Measurements from ENCODE around the gene RGS19.
A peak's percentile ranks its signal among the peaks of the same experiment; 100 is the strongest.
"Not testable (repeated sequence)": the region's sequence is repeated elsewhere in the genome, so short reads cannot be mapped to it uniquely, and the experiment has no call there.

RGS19 gene

DNA sequence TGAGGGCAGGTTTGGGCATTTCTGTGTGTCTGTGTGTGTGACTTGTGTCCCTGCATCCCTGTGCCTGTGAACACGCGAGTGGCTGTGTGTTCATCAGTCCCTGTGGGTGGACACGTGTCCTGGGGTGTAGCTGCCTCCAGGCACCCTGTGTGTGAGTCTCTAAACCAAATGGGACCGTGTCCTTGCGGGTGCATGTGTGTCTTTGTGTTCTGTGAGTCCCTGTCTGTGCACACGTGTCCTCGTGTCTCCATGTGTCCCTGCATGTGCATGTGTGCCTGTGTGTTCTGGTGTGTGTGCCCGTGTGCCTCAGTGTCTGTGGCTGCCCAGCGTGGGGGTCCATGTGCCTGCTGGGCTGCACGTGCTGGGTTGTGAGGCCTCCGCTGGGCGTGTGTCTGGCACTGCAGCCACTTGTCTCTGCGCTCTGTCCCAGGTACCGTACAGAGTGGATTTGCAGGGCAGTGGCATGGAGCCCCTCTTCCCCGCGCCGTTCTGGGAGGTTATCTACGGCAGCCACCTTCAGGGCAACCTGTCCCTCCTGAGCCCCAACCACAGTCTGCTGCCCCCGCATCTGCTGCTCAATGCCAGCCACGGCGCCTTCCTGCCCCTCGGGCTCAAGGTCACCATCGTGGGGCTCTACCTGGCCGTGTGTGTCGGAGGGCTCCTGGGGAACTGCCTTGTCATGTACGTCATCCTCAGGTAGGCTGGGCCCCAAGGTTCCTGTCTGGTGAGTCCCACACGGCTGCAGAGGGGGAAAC, 13.1 kb upstream of the RGS19 start:
- peak; percentile 21 for DNase-seq

DNA sequence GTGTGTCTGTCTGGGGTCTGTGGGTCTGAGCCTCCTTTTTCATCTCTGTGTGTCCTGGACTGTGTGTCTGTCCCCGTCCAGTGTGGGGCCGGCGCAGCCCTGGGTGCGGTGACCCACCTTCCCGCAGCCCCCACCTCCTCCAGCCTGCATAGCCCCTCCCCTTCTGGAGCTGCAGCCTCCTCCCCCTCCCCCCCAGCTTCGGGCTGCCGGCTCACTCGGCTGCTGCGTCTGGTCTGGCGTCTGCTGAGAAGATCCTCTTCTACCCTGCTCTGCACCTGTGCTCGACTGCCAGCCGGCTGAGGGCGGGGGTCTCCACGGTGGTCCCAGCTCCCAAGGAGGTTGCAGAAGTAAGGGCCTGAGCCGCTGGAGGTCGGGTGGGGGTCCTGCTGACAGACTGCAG, 12.5 kb upstream of the RGS19 start:
- DNase-seq = peak; percentile 58

DNA sequence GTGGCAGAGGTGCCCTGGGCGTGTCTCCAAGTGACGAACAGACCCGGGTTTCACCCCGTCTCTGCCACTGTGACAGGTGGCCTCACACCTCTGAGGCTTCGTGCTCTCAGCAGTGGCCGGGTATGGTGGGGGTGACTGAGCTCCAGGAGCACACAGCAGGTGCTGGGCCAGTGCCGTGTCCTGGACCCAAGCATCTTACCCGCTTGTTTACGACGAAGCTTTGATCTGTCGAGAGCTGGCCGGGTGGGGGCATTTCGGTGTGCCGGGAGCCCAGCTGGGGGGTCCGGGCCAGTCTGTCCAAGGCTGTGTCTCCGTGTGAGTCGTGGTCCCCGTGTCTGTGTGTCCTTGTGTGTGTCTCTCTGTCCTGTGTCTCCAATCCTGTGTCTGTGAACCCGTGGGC, 12.0 kb upstream of the RGS19 start:
- DNase-seq = no peak

DNA sequence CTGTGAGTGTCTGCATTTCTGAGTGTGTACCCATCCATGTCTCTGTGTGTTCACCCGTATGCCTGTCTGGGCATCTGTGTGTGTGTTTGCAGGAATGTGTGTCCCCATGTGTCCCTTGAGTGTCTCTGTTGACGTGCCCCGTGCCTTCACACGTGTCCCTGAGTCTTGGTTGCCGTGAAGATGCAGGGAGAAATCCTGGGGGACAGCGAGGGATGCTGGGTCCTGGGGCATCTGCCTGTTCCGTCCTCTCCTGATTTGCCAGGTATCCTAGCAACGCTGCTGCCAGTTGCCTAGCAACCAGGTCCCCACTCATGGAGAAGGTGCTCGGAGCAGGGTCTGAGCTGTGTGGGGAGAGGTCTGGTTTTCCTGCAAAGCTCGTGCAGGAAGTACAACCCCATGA, 10.8 kb upstream of the RGS19 start:
- DNase-seq = peak; percentile 27

DNA sequence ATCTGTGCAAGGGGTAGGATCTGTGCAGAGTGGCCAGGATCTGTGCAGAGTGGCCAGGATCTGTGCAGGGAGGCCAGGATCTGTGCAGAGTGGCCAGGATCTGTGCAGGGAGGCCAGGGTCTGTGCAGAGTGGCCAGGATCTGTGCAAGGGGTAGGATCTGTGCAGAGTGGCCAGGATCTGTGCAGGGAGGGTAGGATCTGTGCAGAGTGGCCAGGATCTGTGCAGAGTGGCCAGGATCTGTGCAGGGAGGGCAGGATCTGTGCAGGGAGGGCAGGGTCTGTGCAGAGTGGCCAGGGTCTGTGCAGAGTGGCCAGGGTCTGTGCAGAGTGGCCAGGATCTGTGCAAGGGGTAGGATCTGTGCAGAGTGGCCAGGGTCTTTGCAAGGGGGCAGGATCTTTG, 9.3 kb upstream of the RGS19 start:
- not testable (repeated sequence) for DNase-seq

DNA sequence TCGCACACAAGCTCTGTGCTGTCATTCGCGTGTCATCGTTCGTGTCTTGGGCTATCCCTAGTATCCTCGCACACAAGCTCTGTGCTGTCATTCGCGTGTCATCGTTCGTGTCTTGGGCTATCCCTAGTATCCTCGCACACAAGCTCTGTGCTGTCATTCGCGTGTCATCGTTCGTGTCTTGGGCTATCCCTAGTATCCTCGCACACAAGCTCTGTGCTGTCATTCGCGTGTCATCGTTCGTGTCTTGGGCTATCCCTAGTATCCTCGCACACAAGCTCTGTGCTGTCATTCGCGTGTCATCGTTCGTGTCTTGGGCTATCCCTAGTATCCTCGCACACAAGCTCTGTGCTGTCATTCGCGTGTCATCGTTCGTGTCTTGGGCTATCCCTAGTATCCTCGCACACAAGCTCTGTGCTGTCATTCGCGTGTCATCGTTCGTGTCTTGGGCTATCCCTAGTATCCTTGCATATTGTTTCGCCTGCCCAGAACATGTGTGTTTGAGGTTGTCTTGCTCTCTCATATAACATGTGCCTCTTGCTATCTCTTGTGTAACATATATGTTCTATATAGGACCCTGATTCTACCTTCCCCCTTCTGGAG, 8.0 kb upstream of the RGS19 start:
- not testable (repeated sequence) for DNase-seq

DNA sequence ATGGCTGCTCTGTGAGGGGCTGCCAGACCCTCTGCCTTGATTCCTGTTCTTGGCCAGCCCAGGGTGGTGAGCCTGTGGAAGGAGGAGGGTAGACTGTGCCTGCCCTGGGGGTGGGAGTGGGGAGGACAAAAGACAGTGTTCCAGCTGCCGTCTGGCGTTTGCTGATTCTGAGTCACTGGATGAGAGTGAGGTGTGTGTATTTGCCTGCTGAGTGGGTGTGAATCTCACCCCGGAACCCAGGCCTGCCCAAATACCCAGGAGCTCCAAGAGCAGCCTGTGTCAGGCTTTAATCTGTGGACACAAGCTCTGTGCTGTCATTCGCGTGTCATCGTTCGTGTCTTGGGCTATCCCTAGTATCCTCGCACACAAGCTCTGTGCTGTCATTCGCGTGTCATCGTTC, 7.5 kb upstream of the RGS19 start:
- no peak for DNase-seq

DNA sequence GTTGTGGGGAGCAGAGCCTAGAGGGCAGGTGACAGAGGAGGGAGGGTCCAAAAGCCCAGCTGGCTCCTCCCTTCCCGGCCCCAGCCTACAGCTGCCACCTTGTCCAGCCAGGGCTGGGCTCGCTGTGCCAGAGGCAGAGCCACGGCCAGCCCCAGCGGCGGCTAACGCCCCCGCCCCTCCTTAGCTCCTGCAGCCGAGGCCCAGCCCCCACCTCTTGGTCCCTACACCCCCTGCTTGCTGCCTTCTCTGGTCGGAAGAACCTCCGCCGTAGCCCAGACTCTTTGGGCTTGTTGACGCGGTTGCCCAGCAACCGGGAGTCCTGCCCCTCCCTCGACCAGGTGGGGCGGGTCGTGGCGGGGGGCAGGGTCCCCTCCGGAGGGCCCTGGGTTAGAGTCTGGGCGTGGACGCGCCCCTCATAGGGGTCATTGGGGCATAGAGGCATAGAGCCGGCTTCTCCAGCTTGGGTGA, 5.4 kb upstream of the RGS19 start:
- peak; percentile 63 for DNase-seq

DNA sequence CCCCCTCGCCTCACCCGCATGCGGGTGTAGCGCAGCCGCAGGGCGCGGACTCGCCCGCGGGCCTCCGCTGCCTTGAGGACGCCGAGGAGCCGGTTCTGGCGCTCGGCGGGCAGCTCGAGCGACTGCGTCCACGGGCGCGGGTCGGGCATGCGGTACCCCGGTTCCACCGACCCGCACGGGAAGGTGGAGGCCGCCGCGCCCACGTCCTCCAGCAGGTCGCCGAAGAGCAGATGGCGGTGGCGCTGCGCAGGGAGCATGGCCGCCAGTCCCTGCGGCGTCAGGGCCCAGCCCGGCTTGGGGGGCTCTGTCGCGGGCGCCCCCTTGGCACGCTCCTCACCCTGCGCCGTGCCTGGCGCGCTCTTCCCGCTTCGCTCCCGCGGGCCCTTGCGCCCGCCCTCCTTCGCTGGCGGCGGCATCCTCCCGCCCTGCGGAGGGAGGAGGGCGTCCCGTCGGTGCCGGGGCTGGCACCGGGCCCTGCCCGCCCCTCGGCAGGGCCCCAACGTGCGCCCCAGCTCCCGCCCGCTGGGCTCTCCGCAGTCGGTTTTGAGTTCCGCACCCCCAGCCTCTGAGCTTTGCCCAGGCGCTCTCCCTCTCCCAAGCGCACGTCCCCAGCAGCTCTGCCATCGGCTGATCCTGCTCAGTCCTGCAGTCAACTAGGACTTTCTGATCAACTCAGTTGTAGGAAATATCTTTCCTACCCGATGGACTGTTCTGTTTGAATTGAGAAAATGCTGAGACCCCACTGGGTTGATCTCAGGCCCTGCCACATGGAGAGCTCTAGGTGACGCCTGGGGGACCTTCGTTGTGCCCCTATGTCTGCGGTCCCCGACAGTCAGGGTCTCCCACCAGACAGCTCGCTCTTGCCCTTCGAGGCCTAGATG, 4.7 kb upstream of the RGS19 start, which contains the start of gene LKAAEAR1:
Gene LKAAEAR1, minus strand, starts transcription at position 595 of the 881 bp plus-strand sequence. Its CDS starts 179 bp downstream, at position 416.
- peak; percentile 51 for DNase-seq

DNA sequence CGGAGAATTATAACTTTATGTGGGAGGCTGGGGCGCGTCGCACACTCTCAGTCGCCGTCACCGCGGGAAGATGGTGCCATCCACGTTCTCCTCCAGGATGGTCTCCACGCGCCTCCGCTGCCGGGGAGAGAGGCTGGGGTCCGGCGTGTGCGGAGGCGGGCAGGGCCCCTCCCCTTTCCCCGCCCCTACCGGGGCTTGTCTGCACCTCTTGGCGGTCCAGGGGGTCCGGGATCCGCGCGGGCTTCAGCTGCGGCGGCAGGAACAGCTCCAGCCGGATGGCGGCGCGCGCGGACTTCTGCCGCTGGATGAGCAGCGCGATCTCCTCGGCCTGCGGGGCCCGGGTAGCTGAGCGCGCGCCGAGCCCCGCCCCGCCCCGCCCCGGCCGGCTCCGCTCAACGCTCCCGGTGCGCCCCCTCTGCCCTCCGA, 4.1 kb upstream of the RGS19 start:
- DNase-seq = peak; percentile 89

DNA sequence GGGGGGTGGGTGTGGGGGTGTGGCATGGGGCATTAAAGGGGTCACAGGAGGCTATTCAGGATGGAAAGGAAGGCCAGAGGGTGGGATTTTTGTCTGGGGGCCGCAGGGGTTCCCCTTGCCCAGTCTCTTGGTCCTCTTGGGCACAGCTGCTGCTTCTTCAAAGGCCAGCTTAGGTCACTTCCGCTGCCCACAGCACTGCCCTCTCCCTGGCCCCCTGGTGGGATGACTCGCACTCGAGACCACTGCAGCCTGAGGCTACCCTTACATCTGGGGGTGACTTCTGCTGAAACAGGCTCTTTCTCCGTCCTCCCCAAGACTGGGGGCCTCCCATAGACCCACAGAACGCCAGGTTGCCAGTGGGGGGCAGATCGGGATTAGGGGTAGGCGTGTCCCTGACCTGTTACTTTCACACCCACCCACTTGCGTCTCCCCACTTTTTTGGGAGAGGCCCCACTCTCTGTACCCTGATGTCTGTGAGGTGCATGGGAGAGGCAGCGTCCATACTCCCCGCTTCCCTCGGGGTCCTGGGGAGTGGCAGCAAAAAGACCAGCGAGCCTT, 3.6 kb upstream of the RGS19 start:
- peak; percentile 30 for DNase-seq

DNA sequence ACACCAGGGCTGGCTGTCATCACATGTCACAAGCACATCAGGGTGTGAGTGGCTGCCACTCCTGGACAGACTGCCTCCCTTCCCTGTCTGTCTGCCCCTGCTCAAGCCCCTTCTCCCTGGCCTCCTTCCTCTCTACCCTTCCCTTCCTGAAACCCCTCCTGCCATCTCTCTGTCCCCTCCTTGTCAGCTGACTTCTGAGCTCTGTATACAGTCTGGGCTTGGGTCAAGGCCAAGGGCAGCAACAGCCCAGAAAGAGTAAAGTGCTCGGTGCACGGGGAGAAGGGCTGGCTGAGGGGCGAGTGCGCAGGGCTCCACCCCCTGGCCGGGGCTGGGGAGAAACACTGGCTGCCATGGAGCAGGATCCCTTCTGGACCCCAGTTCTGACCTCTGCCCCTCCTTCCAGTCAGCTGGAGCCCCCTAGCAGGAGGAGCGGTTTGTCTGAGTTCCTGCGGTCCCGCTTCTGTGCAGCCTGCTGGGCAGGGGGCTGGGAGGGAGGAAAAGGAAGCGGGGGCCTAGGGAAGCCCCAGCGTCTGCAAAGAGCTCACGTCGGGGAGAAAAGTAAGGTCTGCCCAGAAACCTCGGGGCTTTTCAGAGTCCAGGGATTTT, 2.9 kb upstream of the RGS19 start:
- no peak for DNase-seq

DNA sequence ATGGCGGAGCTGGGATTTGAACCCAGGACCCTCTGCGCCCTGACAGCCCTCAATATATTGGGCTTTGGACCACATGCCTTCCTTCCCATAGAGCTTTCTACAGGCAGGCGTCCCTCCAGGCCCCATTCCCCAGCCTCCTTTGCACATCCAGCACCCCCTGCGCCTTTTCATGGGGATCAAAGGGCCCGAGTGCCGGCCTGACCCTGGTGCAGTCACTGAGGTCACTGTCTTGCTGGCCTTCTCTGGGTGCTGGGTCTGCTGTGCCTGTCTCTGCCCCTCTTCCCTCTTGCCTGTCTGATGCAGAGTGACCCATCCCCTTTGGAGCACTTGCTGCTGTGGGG, 2.3 kb upstream of the RGS19 start:
- no peak for DNase-seq

DNA sequence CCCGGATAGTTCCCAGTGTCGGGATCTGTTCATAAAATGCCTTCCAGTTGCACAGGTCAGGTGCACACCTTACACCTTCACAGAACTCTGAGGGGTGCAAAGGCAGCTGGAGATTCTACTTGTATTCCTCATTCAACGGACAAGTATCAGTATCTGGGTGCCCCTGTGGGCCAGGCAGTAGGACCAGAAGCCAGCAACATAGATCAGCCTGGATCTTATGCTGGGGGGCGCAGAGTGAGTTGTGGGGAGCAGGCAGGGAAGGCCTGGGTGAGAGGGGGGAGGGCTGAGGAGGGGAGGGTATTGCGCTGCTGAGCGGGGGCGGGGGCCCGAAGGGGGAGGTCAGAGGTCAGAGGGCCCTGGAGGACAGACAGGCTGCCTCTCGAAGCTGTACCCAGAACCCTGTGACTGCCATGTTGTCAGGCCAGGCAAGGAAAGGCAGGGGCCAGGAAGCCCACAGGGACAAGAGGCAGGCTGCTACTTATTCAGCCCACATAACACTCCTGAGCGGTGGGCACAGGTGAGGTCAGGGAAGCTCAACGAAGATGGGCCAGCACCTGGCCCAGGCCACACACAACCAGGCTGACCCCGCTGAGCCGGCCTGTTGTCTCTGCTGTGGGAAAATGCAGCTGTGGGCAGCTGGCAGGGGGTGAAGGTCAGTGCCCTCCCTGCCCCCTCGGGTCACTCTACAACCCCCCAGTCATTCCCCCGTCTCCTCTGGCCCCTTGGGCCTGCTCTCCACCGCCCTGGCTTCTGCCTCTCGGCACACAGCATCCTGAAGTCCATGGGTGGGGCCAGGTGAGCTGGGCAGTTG, 1.7 kb upstream of the RGS19 start:
- DNase-seq = no peak

DNA sequence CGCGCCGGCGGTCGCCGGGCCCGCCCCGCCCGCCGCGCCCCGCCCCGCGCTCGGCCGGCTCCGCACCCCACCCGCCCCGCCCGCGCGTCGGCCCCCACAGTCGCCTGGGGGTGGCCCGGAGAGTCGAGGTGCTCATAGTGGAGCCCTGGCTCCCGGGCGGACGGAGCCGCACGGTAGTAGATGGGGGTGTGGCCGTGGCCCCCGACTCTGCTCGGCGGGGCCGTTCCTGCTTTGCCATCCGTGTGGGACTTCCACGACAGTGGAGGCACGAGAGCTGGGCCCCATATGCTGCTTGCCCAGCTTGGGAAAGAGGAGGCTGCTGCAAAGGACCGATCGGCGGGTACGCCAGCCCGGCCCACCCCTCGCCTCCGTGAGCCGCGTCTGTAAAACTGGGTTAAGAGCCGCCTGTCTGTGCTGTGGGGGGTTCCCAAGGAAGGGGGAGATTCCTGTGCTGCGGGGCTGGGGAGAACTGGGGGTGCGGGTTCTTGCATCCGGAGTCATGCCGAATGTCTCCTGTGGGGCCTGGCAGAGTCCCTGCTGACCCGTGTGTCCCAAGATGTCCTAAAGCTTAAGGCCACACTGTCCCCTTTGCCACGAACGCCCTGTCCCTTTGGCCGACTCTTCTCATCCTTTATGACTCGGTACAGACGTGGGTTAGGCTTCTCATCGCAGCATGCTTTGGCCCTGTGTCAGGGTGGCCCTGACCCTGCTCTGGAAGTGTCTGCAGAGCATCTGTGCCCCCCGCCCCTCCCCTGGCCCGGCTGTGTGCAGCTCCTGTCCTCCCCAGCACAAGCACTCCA, 895 bp upstream of the RGS19 start, which contains the start of gene OPRL1:
Gene OPRL1, plus strand, starts transcription at position 70 of the 800 bp plus-strand sequence. CDS start 12,639 bp downstream, outside the sequence.
- no peak for DNase-seq

DNA sequence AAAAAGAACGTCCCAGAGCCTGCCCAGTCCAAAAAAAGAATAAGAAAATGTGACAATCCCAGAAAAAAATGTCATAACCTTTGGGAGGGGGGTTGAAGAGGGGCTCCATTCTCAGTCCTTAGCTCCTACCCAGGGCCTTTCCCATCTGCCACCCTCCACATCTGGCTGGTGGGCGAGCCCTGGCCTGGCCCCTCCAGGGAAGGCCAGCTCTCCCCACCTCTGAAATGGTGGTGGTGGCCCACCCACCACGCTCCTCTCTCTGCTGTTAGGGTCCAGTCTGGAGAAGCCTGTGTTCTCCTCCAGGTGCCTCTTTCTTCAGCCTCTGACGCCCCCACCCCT, 415 bp downstream of the RGS19 start:
- no peak for DNase-seq

DNA sequence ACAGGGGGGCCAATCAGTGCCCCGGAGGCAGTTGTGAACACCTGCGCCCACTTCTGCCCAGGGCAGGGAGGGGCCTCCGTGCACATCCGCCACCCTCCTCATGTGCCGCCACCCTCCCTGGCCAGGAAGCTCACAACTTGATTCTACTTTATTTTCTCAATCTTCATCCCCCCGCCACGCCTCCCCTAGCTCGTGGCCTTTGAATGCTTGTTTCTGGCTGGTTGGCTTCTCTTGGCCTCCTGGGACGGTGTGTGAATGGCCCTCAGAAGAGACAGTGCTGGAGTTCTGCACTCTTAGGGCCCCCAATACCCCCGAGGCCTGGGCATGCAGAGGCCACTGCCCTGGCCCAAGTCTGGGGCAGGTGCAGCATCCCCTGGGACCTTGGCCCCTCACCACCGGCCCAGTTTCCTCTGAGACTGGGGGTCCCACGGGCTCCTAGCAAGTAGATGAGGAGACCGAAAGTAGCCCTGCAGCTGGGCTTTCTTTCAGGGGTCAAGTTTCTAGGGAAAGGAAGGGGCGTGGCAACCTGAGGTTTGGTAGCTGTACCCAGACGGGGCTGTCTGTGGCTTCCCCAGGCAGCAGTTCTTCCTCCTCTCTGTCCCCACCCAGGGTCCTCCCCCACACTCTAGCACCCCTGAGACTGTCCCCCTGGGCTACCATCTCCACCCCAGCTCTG, 1.3 kb downstream of the RGS19 start:
- DNase-seq = no peak

DNA sequence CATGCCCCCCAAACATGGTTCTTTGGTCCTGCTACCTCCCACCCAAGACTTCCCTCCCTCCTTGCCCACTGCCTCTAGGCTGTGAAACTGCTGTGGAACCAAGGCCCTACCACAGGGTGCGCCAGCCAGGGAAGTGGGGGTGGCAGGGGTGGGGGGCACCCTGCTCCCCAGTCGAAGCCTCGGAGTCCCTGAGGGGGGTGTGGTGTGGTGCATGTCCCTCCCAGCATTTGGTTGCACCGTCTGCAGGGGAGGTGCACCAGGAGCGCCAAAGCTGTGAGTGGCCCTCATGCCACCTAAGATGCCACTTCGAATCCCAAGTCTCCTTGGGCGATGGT, 1.8 kb downstream of the RGS19 start:
- no peak for DNase-seq

DNA sequence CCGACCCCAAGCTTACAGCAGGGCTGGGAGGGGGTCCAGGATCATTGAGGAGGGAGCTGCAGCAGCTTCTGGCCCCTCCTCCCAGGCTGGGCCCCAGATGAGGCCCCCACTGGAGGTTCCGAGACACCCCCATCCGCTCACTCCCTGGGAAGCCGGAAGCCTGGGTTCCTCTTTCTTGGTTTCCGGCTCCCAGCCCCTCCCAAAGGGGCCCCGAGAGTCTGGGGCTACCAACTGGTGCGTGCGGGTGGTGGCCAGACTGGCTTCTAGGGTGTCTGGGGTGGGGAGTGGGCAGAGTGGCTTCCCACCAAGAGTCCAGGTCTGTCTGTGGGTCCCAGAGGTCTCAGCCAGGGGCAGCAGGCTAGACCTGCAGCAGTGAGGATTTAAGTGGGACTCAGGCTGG, 2.2 kb downstream of the RGS19 start:
- no peak for DNase-seq
